NOMO-1 (cell line): Measurements from ENCODE around the gene PPM1L.

Experiments
- DNase-seq, 2 experiments: peaks; one replicate each; lab custom pipeline; 2025; ENCODE audit not compliant: unreplicated experiment in 2 of 2; lab: John Stamatoyannopoulos, UW

Gene PPM1L

GRCh38 chr3:160841455-160841854, 85.4 kb downstream of the PPM1L start:
- DNase-seq: no peak

- DNase-seq: no peak
Observed at GRCh38 chr3:160842021-160843005, 86.3 kb downstream of the PPM1L start.

- DNase-seq: no peak
Observed at GRCh38 chr3:160851629-160852210, 95.7 kb downstream of the PPM1L start.

GRCh38 chr3:160852856-160853255, 96.8 kb downstream of the PPM1L start:
- no peak for DNase-seq

GRCh38 chr3:160856450-160856849, 100.4 kb downstream of the PPM1L start:
- no peak for DNase-seq

GRCh38 chr3:160857476-160858119, 101.6 kb downstream of the PPM1L start:
- no peak for DNase-seq

GRCh38 chr3:160860346-160860745, 104.3 kb downstream of the PPM1L start:
- no peak for DNase-seq

GRCh38 chr3:160869825-160870224, 113.8 kb downstream of the PPM1L start:
- no peak for DNase-seq

GRCh38 chr3:160870327-160870726, 114.3 kb downstream of the PPM1L start:
- no peak for DNase-seq

GRCh38 chr3:160874736-160875135, 118.7 kb downstream of the PPM1L start:
- no peak for DNase-seq

GRCh38 chr3:160876643-160877042, 120.6 kb downstream of the PPM1L start:
- no peak for DNase-seq

- DNase-seq: peak; percentile 22 to 43
Observed at GRCh38 chr3:160879859-160880258, 123.8 kb downstream of the PPM1L start.

GRCh38 chr3:160883373-160883772, 127.3 kb downstream of the PPM1L start:
- no peak for DNase-seq

GRCh38 chr3:160885791-160886286, 129.8 kb downstream of the PPM1L start:
- no peak for DNase-seq

- no peak for DNase-seq
Observed at GRCh38 chr3:160886421-160886820, 130.4 kb downstream of the PPM1L start.

GRCh38 chr3:160893207-160893606, 137.2 kb downstream of the PPM1L start:
- DNase-seq: no peak

- DNase-seq: no peak
Observed at GRCh38 chr3:160904691-160905090, 148.7 kb downstream of the PPM1L start.

GRCh38 chr3:160906646-160907045, 150.6 kb downstream of the PPM1L start:
- no peak for DNase-seq

- no peak for DNase-seq
Observed at GRCh38 chr3:160909917-160910316, 153.9 kb downstream of the PPM1L start.

- no peak for DNase-seq
Observed at GRCh38 chr3:160911411-160911810, 155.4 kb downstream of the PPM1L start.

GRCh38 chr3:160916472-160916871, 160.4 kb downstream of the PPM1L start:
- DNase-seq: no peak
